ENCODE results near the gene CADM4.

CADM4 gene

DNA sequence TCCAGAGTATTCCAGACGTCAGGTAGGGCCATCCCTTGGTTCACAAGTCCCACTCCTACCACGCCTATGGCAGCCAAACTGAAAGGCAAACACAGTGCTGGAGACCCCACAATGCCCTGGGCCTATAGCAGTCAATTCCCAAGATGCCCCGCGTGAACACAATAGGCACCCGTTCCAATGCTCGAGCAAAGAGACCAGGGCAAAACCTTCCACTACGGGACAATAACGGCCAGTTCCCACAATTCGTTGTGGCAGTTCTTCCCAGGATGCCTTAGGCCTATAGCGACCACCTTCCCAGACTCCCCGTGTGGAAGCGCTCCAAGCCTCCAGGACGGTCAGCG lies 20.8 kb downstream of the CADM4 start:
- peak overlapping the region; percentile 88 for H3K4me3 ChIP-seq (replicated peaks; ENCODE audit: low read depth, low read length)
- TF ChIP-seq, protein P1, sequence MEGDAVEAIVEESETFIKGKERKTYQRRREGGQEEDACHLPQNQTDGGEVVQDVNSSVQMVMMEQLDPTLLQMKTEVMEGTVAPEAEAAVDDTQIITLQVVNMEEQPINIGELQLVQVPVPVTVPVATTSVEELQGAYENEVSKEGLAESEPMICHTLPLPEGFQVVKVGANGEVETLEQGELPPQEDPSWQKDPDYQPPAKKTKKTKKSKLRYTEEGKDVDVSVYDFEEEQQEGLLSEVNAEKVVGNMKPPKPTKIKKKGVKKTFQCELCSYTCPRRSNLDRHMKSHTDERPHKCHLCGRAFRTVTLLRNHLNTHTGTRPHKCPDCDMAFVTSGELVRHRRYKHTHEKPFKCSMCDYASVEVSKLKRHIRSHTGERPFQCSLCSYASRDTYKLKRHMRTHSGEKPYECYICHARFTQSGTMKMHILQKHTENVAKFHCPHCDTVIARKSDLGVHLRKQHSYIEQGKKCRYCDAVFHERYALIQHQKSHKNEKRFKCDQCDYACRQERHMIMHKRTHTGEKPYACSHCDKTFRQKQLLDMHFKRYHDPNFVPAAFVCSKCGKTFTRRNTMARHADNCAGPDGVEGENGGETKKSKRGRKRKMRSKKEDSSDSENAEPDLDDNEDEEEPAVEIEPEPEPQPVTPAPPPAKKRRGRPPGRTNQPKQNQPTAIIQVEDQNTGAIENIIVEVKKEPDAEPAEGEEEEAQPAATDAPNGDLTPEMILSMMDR (IDR thresholded peaks at IDR 0.05; ENCODE audit: low read length, missing control alignments) = no peak
- DNase-seq (ENCODE audit: low read depth) = peak; percentile 39

DNA sequence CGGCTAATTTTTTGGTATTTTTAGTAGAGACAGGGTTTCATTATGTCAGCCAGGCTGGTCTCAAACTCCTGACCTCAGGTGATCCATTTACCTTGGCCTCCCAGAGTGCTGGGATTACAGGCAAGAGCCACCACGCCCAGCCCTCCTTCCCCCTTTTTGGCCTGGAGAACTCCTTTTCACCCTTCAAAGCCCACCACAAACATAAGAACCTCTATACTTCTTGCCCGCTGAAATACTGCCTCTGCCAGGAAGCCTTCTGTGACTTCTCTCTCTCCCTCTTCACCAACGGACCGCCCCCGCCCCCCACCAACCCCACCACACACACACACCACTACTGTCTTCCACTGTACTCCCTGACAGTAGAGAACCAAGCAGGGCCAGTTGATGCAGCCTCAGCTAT lies 22.7 kb downstream of the CADM4 start:
- TF ChIP-seq, protein P1 (IDR thresholded peaks at IDR 0.05; ENCODE audit: low read length, missing control alignments) = no peak
- H3K4me3 ChIP-seq (replicated peaks; ENCODE audit: low read depth, low read length) = no peak overlapping the region
- no peak for DNase-seq (ENCODE audit: low read depth)

DNA sequence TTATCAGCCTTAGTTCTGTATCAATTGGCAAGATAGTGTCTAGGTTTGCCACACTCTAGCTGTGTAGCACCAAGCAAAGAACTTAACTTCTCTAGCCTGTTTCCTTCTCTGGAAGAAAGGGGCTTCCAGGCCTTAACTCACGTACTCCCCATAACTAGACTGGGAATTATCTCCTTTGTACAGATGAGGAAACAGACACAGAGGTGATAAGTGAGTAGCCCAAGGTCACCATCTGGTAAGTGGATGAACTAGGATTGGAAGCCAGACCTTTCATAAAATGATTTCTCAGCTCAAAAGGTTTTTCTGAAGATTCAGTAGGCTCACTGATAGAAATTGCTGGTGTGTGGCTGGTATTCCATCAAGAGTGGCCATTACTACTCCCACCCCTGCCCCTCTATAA lies 23.3 kb downstream of the CADM4 start:
- no peak for DNase-seq (ENCODE audit: low read depth)
- TF ChIP-seq, protein P1 (IDR thresholded peaks at IDR 0.05; ENCODE audit: low read length, missing control alignments) = no peak
- no peak overlapping the region for H3K4me3 ChIP-seq (replicated peaks; ENCODE audit: low read depth, low read length)

DNA sequence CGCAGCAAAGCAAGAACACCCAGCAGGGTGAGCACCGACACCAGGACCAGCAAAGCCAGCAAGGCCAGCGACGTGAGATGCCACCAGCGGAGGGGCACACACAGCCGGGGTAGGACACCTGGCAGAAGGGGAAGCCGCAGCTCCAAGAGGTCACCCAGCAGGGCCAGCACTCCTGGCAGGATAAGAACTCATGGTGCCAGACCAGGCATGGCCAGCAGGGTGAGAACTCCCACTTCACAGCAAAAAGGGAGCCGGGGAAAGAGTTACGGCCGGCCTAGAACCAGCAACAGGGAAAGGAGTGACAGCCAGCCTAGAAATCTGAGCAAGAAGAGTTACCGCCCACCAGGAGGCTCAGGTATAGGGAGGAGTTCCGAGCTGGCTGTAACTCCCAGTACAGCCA lies 27.3 kb downstream of the CADM4 start:
- DNase-seq (ENCODE audit: low read depth) = no peak
- H3K4me3 ChIP-seq (replicated peaks; ENCODE audit: low read depth, low read length) = no peak overlapping the region
- TF ChIP-seq, protein P1 (IDR thresholded peaks at IDR 0.05; ENCODE audit: low read length, missing control alignments) = no peak

DNA sequence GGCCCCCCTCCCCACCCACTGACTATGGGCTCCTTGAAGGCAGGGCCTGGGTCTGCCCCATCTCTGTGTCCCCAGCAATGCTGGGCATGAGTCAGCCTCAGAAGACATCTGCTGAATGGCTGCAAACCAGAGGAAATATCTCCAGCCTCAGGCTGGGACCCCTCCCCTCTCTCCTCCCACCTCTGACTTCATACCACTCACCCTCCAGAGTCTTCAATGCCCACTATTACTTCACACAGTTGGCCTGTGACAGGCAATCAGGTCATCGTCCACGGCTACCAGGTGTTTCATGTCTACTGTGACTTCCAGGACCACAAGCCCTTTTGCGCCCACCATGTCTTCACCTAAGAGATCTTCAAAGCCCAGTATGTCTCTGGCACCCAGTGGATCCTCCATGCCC lies 27.9 kb downstream of the CADM4 start, which contains the start of gene SRRM5:
TSS of gene SRRM5 (plus strand) at position 301 of the 400 bp plus-strand sequence. CDS start at position 335, 34 bp downstream.
- no peak within 1 kb of the TSS for H3K4me3 ChIP-seq (replicated peaks; ENCODE audit: low read depth, low read length)
- TF ChIP-seq, protein P1 (IDR thresholded peaks at IDR 0.05; ENCODE audit: low read length, missing control alignments) = no peak
- no peak for DNase-seq (ENCODE audit: low read depth)

DNA sequence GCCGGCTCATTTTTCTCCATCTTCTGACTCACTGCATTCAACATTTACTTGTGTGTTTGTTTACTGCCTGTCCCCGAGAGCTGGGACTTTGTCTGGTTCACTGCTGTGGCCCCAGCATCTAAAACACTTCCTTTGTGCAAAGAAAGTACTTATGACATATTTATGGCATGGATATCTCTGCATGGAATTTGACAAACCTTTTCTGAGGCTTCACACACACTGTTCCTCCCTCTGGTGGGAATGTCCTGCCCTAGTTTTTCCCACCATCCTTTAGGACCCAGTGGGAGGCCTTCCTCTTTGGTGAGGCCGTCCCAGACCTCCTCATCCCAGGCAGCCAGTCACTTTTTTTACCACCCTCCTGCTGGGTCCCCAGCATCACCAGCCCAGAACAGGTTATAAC lies 29.2 kb downstream of the CADM4 start:
- no peak for DNase-seq (ENCODE audit: low read depth)
- no peak overlapping the region for H3K4me3 ChIP-seq (replicated peaks; ENCODE audit: low read depth, low read length)

DNA sequence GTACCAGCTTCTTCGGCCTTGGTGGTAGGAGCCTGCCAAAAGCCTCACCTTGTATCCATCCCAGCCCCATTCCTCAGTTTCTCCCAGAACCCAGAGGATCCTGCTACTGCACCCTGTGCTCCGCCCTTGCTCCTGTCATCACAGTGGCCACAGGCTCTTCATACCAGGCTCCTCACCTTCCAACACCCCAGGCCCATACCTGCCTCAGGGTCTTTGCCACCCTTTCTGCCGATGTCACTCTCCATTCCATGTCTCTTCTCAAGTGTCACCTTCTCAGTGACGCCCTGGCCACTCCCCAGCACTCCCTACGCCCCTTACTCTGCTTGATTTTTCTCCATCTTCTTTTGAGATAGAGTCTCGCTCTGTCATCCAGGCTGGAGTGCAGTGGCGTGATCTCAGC lies 29.8 kb downstream of the CADM4 start:
- TF ChIP-seq, protein P1 (IDR thresholded peaks at IDR 0.05; ENCODE audit: low read length, missing control alignments) = no peak
- no peak overlapping the region for H3K4me3 ChIP-seq (replicated peaks; ENCODE audit: low read depth, low read length)
- DNase-seq (ENCODE audit: low read depth) = no peak

More for the DNA sequence above, 29.2 kb downstream of the CADM4 start:
- TF ChIP-seq, protein P1 (IDR thresholded peaks at IDR 0.05; ENCODE audit: low read length, missing control alignments) = no peak
